ENCODE results near the gene TTC27.
"Not testable (repeated sequence)": the region's sequence is repeated elsewhere in the genome, so short reads cannot be mapped to it uniquely, and the experiment has no call there.

Gene TTC27

DNA sequence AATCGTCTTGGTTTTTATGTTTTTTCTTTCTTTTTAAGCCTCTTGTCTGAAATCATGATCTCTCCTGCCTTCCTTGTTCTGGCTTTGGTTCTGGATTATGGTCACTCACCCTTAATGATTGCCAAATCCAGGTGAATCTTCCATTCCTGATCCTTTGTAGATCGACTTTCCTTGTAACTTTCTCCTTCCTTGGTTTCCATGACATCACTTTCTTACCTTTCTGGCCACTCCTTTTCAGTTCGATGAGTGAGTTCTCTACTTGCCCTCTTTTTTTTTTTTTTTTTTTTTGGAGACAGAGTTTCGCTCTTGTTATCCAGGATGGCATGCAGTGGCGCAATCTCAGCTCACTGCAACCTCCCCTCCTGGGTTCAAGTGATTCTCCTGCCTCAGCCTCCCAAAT lies 179.8 kb downstream of the TTC27 start:
- no peak for DNase-seq (ENCODE audit: low spot score)

DNA sequence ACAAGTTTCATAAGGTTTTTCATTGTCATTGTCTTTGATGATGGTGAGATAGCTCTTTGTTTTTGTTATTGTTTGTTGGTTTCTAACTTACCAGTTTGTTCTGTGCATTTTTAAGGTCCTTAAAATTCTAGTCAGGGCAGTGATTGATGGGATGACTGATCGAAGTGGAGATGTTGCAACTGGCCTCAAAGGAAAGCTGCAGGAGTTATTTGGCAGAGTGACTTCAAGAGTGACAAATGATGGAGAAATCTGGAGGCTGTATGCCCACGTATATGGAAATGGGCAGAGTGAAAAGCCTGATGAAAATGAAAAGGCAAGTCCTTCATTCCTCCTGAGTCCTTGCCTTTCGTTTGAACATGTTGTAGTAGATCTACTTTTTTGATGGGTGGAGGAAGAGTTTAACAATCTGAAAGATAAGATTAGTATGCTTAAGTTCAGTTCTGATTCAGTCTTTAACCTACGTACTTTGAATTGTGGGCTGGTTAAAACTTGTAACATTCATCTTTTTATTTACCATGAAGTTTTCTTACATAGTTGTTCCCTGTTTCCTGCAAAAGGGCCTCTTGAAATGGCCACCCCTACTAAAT lies 183.2 kb downstream of the TTC27 start:
- DNase-seq (ENCODE audit: low spot score) = no peak

DNA sequence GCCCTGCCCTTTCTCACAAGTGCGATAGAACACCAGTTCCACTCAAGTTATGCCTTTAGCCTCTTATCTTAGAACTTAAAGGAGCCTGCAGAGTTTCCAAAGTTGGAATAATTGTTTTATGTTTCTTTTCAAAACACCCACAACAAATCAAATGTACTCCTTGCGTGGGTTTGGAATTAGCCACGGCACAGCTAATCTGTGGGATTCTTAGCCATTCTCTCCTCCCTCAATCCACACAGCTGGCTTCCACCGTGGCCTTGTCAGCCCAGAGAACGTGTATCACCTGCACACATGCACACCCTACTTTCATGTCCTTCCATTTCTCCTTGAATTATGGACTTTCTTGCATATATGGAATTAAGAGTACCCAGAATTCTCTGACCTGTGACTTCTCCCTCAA lies 183.8 kb downstream of the TTC27 start:
- DNase-seq (ENCODE audit: low spot score) = no peak

DNA sequence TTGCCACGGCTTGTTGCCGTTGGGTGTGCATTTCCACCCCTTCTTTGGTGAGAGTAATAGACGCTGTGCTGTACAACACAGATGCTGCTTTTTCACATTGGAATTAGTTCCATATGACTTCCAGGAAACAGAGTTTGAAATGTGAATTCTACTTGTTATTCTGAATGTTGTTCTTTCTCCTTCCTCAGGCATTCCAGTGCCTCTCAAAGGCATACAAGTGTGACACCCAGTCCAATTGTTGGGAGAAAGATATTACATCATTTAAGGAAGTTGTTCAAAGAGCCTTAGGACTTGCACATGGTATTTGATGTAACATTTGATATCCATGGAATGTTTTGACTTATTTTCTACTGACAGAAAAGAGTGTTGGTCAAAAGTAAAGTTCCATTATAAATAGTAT lies 184.5 kb downstream of the TTC27 start:
- no peak for DNase-seq (ENCODE audit: low spot score)

DNA sequence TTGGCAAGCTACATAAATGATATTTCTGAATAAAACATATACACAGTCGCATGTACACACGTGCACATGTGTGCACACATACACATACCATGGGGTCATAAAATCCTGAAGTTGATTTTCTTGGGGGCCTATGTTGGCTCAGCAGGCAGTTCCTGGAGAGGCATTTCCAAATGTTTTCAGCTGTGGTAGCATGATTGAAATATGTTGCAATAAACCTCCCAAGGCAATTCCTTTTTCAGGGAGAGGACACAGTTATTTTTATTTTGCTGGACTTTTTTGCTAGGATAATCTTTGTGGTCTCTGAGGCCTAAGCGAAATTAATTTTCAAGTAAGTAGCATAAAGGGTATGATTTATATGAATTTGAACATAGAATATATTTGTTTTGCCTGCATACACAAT lies 192.2 kb downstream of the TTC27 start:
- DNase-seq (ENCODE audit: low spot score) = no peak

DNA sequence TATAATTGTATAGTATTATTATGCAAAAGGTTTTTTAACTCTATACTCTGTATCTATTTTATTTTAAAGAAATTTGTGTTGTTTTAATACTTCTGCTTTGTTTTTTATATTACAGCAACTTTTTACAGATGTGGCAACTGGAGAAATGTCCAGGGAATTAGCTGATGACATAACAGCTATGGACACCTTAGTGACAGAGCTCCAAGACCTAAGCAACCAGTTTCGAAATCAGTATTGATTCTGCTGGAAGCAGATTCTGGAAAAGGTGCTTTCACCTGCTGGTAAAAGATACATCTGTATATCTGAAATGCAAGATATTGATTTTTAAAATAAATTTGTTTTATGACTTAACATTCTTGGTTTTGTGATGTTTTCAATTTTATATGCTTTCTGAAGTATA lies 192.9 kb downstream of the TTC27 start:
- no peak for DNase-seq (ENCODE audit: low spot score)

DNA sequence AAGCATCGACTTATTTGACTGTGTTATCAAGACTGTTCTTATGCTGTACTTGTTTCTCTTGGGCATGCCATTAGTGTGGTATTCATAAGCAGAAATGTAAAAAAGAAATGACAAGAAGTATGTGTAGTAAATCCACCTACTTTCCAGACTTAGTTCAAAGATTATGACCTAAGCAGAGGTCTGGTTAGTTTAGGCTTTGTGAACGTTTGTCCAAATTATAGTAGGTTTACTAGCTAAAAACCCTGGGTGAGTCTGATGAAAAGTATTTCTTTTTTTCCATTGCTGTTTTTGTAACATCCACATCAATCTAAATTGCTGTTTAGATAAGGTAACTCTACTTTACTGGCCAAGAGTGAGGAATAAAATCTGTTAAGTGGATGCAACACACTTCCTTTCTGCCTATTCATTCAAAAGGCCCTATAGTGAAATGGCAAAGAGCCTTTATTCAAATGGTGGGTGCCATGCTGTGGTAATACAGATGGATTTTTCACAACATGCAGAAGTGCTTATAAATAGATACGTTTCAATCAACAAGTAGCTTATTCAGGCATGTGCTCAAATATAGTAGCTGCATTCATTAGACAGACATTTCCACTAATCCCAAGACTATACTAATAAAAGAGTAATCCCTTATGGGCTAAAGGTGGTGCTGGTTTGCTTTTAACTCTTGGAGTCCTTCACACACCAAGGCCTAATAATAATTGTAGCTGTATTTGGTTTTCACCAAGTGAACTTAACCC lies 196.4 kb downstream of the TTC27 start:
- DNase-seq (ENCODE audit: low spot score) = no peak

DNA sequence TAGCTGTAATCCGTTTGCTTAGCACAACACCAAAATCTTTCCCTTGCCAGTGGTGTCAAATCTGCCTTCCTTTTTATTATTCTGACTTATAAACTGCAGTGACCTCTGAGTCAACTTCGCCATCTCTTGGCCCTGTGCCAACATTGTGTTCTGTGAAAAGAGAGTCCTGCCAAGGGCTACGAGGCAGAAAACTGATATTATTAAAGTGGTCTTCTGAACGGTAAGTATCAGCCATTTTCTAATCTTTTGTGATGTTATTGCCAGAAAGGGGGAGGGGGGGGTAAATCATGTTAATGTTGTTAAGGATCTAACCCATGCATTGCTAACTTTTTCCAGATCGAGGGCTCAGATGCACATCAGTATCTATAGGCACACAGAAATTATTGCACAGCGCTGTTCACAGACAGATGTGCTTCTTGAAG lies 197.5 kb downstream of the TTC27 start:
- DNase-seq (ENCODE audit: low spot score) = no peak

DNA sequence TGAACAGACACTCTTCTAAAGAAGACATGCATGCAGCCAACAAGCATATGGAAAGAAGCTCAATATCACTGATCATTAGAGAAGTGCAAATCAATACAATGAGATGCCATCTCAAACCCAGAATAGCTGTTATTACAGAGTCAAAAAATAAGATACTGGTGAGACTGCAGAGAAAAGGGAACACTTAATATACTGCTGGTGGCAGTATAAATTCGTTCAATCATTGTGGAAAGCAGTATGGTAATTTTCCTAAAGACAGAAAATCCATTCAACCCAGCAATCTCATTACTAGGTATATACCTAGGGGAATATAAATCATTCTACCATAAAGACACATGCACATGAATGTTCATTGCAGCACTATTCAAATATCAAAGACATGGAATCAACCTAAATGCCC lies 202.3 kb downstream of the TTC27 start:
- no peak for DNase-seq (ENCODE audit: low spot score)

DNA sequence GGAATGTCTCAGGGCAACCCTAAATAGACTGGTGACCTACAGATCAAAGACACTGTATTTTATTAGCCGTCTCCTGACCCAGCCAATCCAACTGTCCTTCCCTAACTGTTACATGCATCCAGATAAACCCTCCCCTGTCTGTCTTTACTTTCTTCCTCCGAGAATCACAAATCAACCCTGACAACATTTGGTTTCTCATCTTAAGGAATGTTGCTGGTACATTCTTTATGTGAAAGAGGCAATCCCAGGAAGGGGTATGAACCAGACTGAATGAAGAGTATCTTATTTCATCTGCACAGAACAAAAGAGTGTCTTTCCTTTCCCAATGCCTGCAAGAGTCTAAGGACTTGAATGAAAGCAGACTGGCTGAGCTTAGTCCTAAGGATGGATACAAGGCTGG lies 205.0 kb downstream of the TTC27 start:
- no peak for DNase-seq (ENCODE audit: low spot score)

DNA sequence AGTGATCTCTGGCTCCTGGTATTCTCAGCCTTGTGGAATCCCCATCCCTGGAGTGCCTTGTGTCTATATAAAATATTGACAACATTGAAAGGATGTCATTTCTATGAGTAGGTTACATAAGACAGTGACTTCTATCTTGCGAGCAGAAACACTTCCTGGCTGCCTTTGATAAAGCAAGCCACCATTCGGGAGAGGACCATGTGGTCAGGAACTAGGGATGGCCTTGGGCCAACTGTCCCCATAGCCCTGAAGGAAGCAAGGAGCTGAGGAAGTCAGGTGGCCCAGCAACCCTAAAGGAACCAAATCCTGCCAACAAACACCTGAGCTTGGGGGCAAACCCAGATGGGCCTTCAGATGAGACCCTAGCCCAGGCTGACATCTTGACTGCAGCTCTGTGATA lies 205.9 kb downstream of the TTC27 start:
- DNase-seq (ENCODE audit: low spot score) = no peak

DNA sequence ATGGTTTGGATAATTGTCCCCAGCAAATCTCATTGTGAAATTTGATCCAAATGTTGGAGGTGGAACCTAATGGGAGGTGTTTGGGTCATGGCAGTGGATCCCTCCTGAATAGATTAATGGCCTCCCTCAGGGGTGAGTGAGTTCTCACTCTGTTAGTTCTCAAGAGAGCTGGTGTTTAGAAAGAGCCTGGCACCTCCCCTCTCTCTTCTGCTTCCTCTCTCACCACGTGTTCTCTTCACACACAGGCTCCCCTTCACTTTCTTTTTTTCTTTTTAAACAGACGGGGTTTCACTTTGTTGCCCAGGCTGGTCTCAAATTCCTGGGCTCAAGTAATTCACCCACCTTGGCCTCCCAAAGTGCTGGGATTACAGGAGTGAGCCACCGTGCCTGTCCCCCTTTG lies 207.3 kb downstream of the TTC27 start:
- no peak for DNase-seq (ENCODE audit: low spot score)

DNA sequence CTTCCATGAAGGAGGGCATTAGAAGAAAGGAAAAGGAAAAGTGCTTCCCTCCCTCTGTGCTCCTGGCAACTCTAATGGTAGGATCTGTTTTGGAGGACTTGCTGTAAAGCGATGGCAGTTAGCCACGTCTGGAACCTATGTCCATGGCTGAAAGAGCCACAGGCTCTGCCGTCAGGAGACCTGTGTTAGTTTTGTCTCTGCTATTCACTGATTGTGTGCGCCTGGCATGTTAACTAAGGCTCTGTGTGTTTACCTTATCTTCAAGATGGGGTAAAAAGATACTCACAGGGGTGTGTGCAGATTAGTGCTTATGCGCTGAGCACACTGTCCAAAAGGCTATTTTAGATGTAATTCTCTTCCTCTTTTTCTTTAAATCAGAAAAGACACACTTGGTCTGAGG lies 209.1 kb downstream of the TTC27 start:
- no peak for DNase-seq (ENCODE audit: low spot score)

DNA sequence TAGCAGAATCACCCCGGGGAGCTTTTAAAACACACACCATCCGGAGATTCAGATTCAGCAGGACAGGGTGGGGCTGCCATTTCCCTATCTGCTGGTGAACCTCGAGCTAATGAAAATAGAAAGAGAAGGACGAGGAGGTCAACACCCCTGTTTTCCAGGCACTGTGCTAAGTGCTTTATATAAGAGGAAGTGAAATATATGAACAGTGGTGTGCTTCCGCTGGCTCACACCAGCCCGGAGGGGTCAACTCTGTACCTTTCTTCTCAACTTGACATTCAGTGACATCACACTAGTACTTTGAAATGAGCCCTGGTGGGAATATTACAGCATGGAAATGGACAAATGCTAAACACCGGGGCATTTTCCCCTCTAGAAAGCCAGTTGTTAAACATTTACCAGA lies 210.6 kb downstream of the TTC27 start:
- DNase-seq (ENCODE audit: low spot score) = no peak

DNA sequence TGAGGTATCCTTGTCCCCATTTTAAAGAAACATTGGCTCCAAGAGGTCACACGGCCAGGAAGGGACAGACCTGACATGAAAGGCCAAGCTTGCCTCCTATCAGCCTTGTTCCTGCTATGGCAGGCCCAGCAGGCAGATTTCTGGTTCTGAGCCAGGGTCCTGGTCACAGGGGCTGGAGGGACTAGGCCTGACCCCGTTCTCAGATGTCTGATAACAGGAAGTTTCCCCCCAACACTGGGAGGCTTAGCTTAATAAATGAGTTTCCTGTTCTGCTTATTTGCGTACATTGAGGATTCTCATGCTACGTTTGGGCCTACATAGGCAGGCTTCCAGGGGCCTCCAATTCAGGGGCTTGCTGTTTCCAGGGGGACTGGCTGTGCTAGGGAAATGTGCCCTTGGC lies 211.1 kb downstream of the TTC27 start:
- no peak for DNase-seq (ENCODE audit: low spot score)

DNA sequence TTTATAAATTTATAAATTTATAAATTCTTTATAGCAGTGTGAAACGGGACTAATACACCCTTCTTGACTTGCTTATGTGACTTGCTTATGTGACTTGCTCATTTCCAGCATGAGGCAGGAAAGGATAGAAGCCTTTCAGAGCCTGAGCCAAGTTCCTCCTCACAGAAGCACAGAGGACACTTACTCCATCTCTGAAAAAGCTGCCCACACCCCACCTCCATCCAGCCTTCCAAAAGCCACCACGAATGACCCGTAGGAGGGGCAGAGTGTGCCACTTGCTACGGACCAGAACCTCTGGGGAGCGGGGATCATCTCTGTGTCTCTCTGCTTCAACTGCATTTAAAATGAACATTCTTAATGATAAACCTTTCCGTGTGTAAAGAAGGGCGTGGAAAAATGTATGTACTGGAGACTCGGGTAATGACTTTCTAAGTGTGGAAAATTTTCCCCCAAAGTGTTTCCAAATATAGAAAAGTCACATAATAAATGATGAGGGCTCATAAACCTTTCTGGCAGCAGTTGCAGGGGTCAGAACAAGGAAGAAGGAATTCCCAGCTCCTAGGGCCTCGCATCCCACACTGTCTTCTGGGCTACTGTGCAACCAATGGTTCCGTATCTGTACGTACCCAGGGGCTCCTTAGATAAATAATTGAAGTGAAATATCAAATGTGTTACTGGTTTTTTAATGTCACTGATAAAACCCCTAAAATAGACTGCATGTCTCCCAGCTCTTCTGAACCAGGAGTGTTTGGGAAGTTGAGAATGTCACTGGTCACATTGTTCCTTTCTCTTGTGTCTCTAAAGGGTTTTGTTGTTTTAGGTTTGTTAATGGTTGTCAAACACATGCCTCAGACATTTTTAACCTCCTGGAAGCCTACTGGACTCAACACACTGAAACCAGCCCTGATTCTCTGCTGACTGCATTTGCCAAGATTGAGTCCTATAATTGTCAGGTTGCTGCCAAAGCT lies 214.4 kb downstream of the TTC27 start:
- DNase-seq (ENCODE audit: low spot score) = no peak

DNA sequence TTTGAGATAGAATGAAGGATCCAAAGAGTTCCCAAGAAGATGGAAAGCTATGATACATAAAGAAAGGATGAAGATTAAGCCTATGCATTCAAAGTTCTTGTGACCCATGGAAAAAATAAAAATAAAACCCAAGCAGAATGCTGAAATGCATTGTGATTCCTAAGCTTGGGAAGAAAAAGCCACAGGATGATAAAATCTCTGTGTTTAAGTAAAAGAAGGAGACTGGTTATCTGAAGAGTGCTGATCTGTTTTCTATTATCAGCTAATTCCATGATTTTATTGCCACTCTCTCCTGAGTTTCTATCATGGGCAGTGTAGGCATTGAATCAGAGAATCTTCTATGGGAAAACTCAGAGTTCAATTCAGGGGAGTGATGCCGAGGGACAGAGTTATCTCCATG lies 215.8 kb downstream of the TTC27 start:
- DNase-seq (ENCODE audit: low spot score) = no peak

DNA sequence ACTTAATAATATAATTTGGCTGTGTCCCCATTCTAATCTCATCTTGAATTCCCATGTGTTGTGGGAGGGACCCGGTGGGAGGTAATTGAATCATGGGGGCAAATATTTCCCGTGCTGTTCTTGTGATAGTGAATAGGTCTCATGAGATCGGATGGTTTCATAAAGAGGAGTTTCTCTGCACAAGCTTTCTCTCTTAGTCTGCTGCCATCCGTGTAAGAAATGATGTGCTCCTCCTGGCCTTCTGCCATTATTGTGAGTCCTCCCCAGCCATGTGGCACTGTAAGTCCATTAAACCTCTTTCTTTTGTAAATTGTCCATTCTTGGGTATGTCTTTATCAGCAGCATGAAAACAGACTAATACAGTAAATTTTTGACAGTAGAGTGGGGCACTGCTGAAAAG lies 216.4 kb downstream of the TTC27 start:
- no peak for DNase-seq (ENCODE audit: low spot score)

DNA sequence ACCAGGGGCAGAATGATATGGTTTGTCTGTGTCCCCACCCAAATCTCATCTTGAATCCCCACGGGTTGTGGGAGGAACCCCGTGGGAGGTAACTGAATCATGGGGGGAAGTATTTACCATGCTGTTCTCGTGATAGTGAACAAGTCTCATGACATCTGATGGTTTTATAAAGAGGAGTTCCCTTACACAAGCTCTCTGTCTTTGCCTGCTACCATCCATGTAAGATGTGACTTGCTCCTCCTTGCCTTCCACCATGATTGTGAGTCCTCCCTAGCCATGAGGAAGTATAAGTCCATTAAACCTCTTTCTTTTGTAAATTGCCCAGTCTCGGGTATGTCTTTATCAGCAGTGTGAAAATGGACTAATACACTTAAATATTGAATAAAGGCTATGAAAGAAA lies 218.4 kb downstream of the TTC27 start:
- DNase-seq (ENCODE audit: low spot score) = not testable (repeated sequence)

DNA sequence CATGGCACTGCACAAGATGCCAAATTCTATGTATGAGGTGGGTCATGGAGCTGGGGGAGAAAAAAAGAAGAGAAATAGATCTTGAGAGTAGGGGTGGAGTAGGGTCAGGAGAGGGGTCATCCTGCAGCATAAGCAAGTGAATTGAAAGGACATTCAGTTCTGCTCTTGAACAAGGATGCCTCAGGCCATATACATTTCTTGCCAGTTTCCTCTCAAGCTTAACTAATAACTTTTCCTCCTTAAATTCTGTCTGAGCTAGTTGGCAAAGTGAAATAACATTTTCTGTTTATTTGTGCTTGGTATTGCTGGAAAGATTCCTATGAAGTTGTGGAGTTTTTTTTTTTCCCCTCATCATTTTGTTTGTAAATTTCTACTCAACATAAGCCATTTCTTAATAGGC lies 219.9 kb downstream of the TTC27 start:
- DNase-seq (ENCODE audit: low spot score) = no peak

DNA sequence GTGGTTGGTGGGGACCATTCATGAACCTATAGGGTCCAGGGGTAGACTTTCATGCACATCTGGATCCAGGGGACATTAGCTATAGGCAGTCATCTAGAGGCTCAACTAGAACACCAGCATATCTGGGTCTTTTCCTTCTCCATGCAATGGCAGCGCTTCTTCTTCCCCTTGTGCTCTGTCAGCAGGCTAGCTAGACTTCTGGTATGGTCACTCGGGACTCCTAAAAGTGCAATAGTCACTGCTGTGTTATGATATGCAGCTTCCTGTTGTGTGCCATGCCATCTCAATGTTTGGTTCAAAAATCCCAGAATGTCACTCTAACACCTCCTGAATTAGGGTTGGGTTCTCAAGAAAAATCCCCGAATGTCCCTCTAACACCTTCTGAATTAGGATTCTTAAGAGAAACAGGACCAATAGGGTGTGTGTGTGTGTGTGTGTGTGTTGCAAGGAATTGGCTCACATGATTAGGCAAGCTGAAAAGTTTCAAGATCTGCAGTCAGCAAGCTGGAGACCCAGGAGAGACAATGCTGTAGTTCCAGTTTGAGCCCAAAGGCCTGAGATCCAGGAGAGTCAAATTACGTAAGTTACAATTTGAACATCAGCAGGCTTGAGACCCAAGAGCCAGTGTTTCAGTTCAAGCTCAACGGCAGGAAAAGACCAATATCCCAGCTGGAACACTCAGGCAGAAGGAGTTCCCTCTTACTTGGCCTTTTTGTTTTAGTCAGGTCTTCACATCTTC lies 221.8 kb downstream of the TTC27 start:
- no peak for DNase-seq (ENCODE audit: low spot score)

DNA sequence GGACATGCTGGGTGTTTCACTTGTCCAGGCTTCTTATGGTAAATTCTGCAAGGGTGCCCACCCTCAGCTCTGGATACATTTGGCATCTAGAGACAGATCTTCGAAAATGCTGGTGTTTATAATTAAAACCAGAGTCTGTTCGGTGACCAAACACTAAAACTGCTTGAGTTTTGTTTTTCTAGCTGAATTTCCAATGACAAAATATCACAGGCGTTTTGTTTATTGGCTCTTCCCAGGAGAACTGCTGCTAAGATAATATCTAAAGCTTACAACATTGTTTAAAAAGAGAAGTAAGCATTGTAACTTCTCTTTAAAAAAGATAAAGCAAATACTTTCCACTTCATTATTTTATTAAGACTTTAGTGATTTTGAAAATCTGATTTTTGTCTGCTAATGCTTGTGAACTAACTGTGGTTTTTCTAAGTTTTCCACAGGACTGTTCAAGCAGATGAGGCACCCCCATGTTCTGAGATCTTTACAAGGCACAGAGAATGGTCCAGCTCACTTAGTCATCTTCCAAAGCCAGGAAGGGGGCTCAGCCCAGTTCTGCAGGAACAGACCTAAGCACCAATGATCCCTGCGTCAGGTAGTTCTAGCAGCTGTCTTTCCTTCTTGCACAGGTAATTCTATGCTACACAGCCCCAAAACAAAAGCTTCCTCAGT lies 224.1 kb downstream of the TTC27 start:
- DNase-seq (ENCODE audit: low spot score) = no peak

Measured in AG20443 (cell line).